Measurements from ENCODE around the gene GATA3.

The GATA3 gene

GRCh38 chr10:8075282-8076260 lies 21.1 kb downstream of the GATA3 start:
- Histone ChIP-seq H3K9me3 (ENCODE audit: control insufficient read depth, insufficient read depth, low read length) (no peaks in the 10 kb centered on the region), H3K9ac (ENCODE audit: low read depth, low read length) (no peak overlapping the region), H3K4me1 (ENCODE audit: control insufficient read depth, insufficient read depth, low read length) (peaks cover 8% of the 10 kb centered on the region), H3K4me3 (ENCODE audit: low read depth, low read length) (no peak overlapping the region), H3K36me3 (ENCODE audit: control insufficient read depth, insufficient read depth, low read length) (no peaks in the 10 kb centered on the region), H3K27me3 (ENCODE audit: control insufficient read depth, insufficient read depth, low read length) (no peaks in the 10 kb centered on the region)

- Histone ChIP-seq H3K4me1 (ENCODE audit: control insufficient read depth, insufficient read depth, low read length) (peaks cover 8% of the 10 kb centered on the region), H3K27me3 (ENCODE audit: control insufficient read depth, insufficient read depth, low read length) (no peaks in the 10 kb centered on the region), H3K9ac (ENCODE audit: low read depth, low read length) (no peak overlapping the region), H3K4me3 (ENCODE audit: low read depth, low read length) (no peak overlapping the region), H3K36me3 (ENCODE audit: control insufficient read depth, insufficient read depth, low read length) (no peaks in the 10 kb centered on the region), H3K9me3 (ENCODE audit: control insufficient read depth, insufficient read depth, low read length) (no peaks in the 10 kb centered on the region)
These were observed 22.4 kb downstream of the GATA3 start for GRCh38 chr10:8076933-8077332.

- H3K9ac ChIP-seq (ENCODE audit: low read depth, low read length) = no peak overlapping the region
- H3K27me3 ChIP-seq (ENCODE audit: control insufficient read depth, insufficient read depth, low read length) = no peaks in the 10 kb centered on the region
- H3K36me3 ChIP-seq (ENCODE audit: control insufficient read depth, insufficient read depth, low read length) = no peaks in the 10 kb centered on the region
- peaks cover 8% of the 10 kb centered on the region for H3K4me1 ChIP-seq (ENCODE audit: control insufficient read depth, insufficient read depth, low read length)
- H3K9me3 ChIP-seq (ENCODE audit: control insufficient read depth, insufficient read depth, low read length) = no peaks in the 10 kb centered on the region
- no peak overlapping the region for H3K4me3 ChIP-seq (ENCODE audit: low read depth, low read length)
These were observed 23.5 kb downstream of the GATA3 start for GRCh38 chr10:8078027-8078426.

- Histone ChIP-seq H3K27me3 (ENCODE audit: control insufficient read depth, insufficient read depth, low read length) (no peaks in the 10 kb centered on the region), H3K4me1 (ENCODE audit: control insufficient read depth, insufficient read depth, low read length) (peaks cover 8% of the 10 kb centered on the region), H3K9me3 (ENCODE audit: control insufficient read depth, insufficient read depth, low read length) (no peaks in the 10 kb centered on the region), H3K36me3 (ENCODE audit: control insufficient read depth, insufficient read depth, low read length) (no peaks in the 10 kb centered on the region), H3K9ac (ENCODE audit: low read depth, low read length) (no peak overlapping the region), H3K4me3 (ENCODE audit: low read depth, low read length) (no peak overlapping the region)
These were observed 24.6 kb downstream of the GATA3 start for GRCh38 chr10:8079126-8079525.

- Histone ChIP-seq H3K27me3 (ENCODE audit: control insufficient read depth, insufficient read depth, low read length) (no peaks in the 10 kb centered on the region), H3K4me1 (ENCODE audit: control insufficient read depth, insufficient read depth, low read length) (peaks cover 5% of the 10 kb centered on the region), H3K4me3 (ENCODE audit: low read depth, low read length) (no peak overlapping the region), H3K36me3 (ENCODE audit: control insufficient read depth, insufficient read depth, low read length) (no peaks in the 10 kb centered on the region), H3K9ac (ENCODE audit: low read depth, low read length) (no peak overlapping the region), H3K9me3 (ENCODE audit: control insufficient read depth, insufficient read depth, low read length) (no peaks in the 10 kb centered on the region)
These were observed 30.3 kb downstream of the GATA3 start for GRCh38 chr10:8084799-8085198.

- H3K4me1 ChIP-seq (ENCODE audit: control insufficient read depth, insufficient read depth, low read length) = peaks cover 5% of the 10 kb centered on the region
These were observed 30.8 kb downstream of the GATA3 start for GRCh38 chr10:8085251-8085650.

GRCh38 chr10:8086315-8086714 lies 31.8 kb downstream of the GATA3 start:
- Histone ChIP-seq H3K9ac (ENCODE audit: low read depth, low read length) (no peak overlapping the region), H3K4me3 (ENCODE audit: low read depth, low read length) (no peak overlapping the region), H3K36me3 (ENCODE audit: control insufficient read depth, insufficient read depth, low read length) (no peaks in the 10 kb centered on the region), H3K9me3 (ENCODE audit: control insufficient read depth, insufficient read depth, low read length) (no peaks in the 10 kb centered on the region), H3K4me1 (ENCODE audit: control insufficient read depth, insufficient read depth, low read length) (peaks cover 5% of the 10 kb centered on the region), H3K27me3 (ENCODE audit: control insufficient read depth, insufficient read depth, low read length) (no peaks in the 10 kb centered on the region)

More at GRCh38 chr10:8085251-8085650, 30.8 kb downstream of the GATA3 start:
- no peak overlapping the region for H3K9ac ChIP-seq (ENCODE audit: low read depth, low read length)
- no peaks in the 10 kb centered on the region for H3K27me3 ChIP-seq (ENCODE audit: control insufficient read depth, insufficient read depth, low read length)
- H3K4me3 ChIP-seq (ENCODE audit: low read depth, low read length) = no peak overlapping the region
- no peaks in the 10 kb centered on the region for H3K9me3 ChIP-seq (ENCODE audit: control insufficient read depth, insufficient read depth, low read length)
- H3K36me3 ChIP-seq (ENCODE audit: control insufficient read depth, insufficient read depth, low read length) = no peaks in the 10 kb centered on the region

- H3K4me1 ChIP-seq (ENCODE audit: control insufficient read depth, insufficient read depth, low read length) = peaks cover 5% of the 10 kb centered on the region
- no peak overlapping the region for H3K4me3 ChIP-seq (ENCODE audit: low read depth, low read length)
- no peaks in the 10 kb centered on the region for H3K36me3 ChIP-seq (ENCODE audit: control insufficient read depth, insufficient read depth, low read length)
- H3K9me3 ChIP-seq (ENCODE audit: control insufficient read depth, insufficient read depth, low read length) = no peaks in the 10 kb centered on the region
- H3K27me3 ChIP-seq (ENCODE audit: control insufficient read depth, insufficient read depth, low read length) = no peaks in the 10 kb centered on the region
- no peak overlapping the region for H3K9ac ChIP-seq (ENCODE audit: low read depth, low read length)
These were observed 34.0 kb downstream of the GATA3 start for GRCh38 chr10:8088504-8088903.

GRCh38 chr10:8092428-8092827 lies 37.9 kb downstream of the GATA3 start:
- Histone ChIP-seq H3K9ac (ENCODE audit: low read depth, low read length) (no peak overlapping the region), H3K9me3 (ENCODE audit: control insufficient read depth, insufficient read depth, low read length) (no peaks in the 10 kb centered on the region), H3K36me3 (ENCODE audit: control insufficient read depth, insufficient read depth, low read length) (no peaks in the 10 kb centered on the region), H3K4me1 (ENCODE audit: control insufficient read depth, insufficient read depth, low read length) (no peaks in the 10 kb centered on the region), H3K4me3 (ENCODE audit: low read depth, low read length) (no peak overlapping the region), H3K27me3 (ENCODE audit: control insufficient read depth, insufficient read depth, low read length) (no peaks in the 10 kb centered on the region)

GRCh38 chr10:8095959-8096358 lies 41.5 kb downstream of the GATA3 start:
- no peaks in the 10 kb centered on the region for H3K9me3 ChIP-seq (ENCODE audit: control insufficient read depth, insufficient read depth, low read length)
- no peaks in the 10 kb centered on the region for H3K36me3 ChIP-seq (ENCODE audit: control insufficient read depth, insufficient read depth, low read length)
- no peak overlapping the region for H3K4me3 ChIP-seq (ENCODE audit: low read depth, low read length)
- H3K4me1 ChIP-seq (ENCODE audit: control insufficient read depth, insufficient read depth, low read length) = no peaks in the 10 kb centered on the region
- H3K9ac ChIP-seq (ENCODE audit: low read depth, low read length) = no peak overlapping the region
- H3K27me3 ChIP-seq (ENCODE audit: control insufficient read depth, insufficient read depth, low read length) = no peaks in the 10 kb centered on the region

- no peaks in the 10 kb centered on the region for H3K36me3 ChIP-seq (ENCODE audit: control insufficient read depth, insufficient read depth, low read length)
- no peak overlapping the region for H3K9ac ChIP-seq (ENCODE audit: low read depth, low read length)
- H3K9me3 ChIP-seq (ENCODE audit: control insufficient read depth, insufficient read depth, low read length) = no peaks in the 10 kb centered on the region
- peaks cover 3% of the 10 kb centered on the region for H3K27me3 ChIP-seq (ENCODE audit: control insufficient read depth, insufficient read depth, low read length)
- H3K4me3 ChIP-seq (ENCODE audit: low read depth, low read length) = no peak overlapping the region
- no peaks in the 10 kb centered on the region for H3K4me1 ChIP-seq (ENCODE audit: control insufficient read depth, insufficient read depth, low read length)
These were observed 42.4 kb downstream of the GATA3 start for GRCh38 chr10:8096931-8097330.

GRCh38 chr10:8100366-8100765 lies 45.9 kb downstream of the GATA3 start:
- Histone ChIP-seq H3K4me3 (ENCODE audit: low read depth, low read length) (no peak overlapping the region), H3K36me3 (ENCODE audit: control insufficient read depth, insufficient read depth, low read length) (no peaks in the 10 kb centered on the region), H3K27me3 (ENCODE audit: control insufficient read depth, insufficient read depth, low read length) (peaks cover 17% of the 10 kb centered on the region), H3K9me3 (ENCODE audit: control insufficient read depth, insufficient read depth, low read length) (no peaks in the 10 kb centered on the region), H3K4me1 (ENCODE audit: control insufficient read depth, insufficient read depth, low read length) (no peaks in the 10 kb centered on the region), H3K9ac (ENCODE audit: low read depth, low read length) (no peak overlapping the region)
